22Rv1 (cell line): Measurements from ENCODE around the gene AUTS2.

ENCODE experiments used
- CTCF ChIP-seq: fragments of 450-650 bp; IDR thresholded peaks from 2 replicates; pipeline ENCODE4 v1.5.1; 2017; ENCODE audit warnings: mild to moderate bottlenecking
- ZFX ChIP-seq: fragments of 450-650 bp; IDR thresholded peaks from 2 replicates; pipeline ENCODE4 v1.6.1; 2017; ENCODE audit warnings: antibody characterized with exemption, borderline replicate concordance

- TF ChIP-seq CTCF (no peak), ZFX (no peak)
Measured at GRCh38 chr7:70659263-70659662, 1061.0 kb downstream of the AUTS2 start.
